LoVo (cell line): ENCODE data around the gene GCAT.

Experiments
- DNase-seq: peaks from one replicate; pipeline ENCODE4 v3.0.0-alpha.2; 2016; ENCODE audit warnings: low spot score

Gene GCAT

DNA sequence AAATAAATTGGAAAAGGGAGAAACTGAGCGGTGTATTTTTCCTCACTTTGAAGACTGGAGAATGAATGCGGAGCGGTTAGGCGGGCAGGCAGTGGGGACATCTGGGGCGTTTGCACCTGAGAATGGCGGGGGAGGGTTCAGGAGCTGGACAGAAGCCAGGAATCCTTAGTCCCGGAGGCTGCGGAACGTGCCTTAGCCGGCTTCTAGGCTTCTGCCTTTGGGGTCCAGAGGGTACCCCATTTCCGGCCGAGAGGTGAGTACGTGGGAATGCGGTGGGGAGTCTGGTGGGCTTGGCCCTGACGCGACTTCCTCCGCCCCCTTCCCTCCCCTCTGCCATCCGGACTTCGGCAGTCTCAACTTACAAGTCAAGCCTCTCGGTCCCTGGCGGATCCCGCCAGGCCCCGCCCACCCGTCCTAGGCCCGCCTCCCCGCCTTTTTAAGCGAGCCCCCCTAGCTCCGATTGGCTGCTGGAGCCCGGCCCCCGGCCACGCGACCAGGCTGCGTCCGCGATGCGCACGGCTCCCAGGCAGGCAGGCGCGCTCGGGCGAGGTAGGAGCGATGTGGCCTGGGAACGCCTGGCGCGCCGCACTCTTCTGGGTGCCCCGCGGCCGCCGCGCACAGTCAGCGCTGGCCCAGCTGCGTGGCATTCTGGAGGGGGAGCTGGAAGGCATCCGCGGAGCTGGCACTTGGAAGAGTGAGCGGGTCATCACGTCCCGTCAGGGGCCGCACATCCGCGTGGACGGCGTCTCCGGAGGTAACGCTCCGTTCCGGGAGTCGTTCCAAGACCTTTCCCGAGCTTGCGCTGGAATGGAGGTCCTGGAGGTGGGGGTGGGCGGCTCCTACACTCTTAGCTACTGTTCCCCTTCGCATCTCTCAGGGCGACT, at the start of gene GCAT:
GCAT (plus strand) TSS at position 525 of the 884 bp plus-strand sequence; CDS start at position 559, 34 bp downstream.
- DNase-seq = peak; percentile 96

- no peak for DNase-seq
Observed at GRCh38 chr22:37758694-37759093, 49.0 kb upstream of the GCAT start.

- no peak for DNase-seq
Observed at GRCh38 chr22:37759281-37759680, 48.5 kb upstream of the GCAT start.

GRCh38 chr22:37760152-37760551, 47.6 kb upstream of the GCAT start:
- DNase-seq = no peak

DNA sequence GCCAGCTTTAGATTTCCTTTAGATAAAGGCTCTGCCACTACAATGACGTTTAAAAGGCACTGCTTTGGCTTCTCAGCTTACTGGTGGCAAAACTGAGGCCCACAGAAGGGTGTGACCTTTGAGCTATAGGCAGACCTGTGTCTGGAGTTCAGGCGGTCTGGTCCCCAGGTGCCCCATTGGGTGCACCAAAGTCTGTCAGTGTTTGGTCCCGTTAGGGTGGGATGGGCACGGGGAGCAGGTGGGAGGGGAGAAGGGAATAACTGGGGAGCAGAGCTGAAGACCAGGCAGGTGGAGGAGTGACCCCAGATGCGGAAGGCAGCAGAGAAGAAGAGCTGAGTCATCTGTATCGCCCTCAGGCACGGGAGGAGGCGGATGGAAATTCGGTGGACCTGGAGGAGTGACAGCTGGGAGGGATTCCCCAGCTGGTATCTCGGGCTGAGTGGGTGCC, 45.3 kb upstream of the GCAT start:
- DNase-seq = no peak

GRCh38 chr22:37763012-37763411, 44.7 kb upstream of the GCAT start:
- DNase-seq = no peak

GRCh38 chr22:37763652-37764051, 44.1 kb upstream of the GCAT start:
- DNase-seq = no peak

- no peak for DNase-seq
Observed at GRCh38 chr22:37764622-37765021, 43.1 kb upstream of the GCAT start.

DNA sequence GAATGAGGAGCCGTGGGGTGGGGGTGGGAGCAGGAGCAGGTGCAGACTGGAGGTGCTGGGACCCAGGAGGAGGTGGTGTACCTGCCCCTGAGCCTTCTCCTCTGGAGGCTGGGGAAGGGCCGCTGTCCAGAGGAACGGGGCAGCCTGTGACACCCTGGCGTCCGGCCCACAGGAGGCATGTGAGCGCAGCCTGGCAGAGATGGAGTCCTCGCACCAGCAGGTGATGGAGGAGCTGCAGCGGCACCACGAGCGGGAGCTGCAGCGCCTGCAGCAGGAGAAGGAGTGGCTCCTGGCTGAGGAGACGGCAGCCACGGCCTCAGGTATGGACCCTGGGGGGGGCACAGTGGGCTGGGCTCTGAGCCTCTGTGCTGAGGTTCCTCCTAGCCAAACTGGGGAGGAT, 42.2 kb upstream of the GCAT start:
- no peak for DNase-seq

GRCh38 chr22:37765953-37766576, 41.7 kb upstream of the GCAT start:
- DNase-seq = no peak

DNA sequence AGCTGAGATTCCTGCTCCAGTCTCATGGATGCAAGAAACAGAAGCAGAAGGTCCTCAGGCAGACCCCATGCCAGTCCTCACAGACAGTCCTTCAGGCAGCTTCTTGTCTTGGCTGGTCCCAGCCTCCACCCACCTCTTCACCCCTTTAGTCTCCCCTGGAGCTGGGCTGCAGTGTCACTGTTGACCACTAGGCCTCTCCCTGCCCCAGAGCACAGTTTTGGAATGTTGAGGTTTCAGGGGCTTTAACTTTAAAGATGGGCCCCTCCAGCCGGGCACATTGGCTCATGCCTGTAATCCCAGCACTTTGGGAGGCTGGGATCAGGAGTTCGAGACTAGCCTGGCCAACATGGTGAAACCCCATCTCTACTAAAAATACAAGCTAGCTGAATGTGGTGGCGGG, 39.5 kb upstream of the GCAT start:
- DNase-seq = no peak

DNA sequence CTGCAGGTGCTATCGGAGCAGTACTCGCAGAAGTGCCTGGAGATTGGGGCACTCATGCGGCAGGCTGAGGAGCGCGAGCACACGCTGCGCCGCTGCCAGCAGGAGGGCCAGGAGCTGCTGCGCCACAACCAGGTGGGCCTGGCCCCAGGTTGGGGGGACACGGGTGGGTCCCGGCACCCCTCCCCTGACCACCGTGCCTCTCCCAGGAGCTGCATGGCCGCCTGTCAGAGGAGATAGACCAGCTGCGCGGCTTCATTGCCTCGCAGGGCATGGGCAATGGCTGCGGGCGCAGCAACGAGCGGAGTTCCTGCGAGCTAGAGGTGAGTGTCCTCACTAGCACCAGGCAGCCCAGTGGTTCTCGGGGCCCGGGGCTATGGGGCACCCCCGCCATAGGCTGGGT, 38.7 kb upstream of the GCAT start:
- DNase-seq = no peak

- no peak for DNase-seq
Observed at GRCh38 chr22:37771081-37771480, 36.7 kb upstream of the GCAT start.

DNA sequence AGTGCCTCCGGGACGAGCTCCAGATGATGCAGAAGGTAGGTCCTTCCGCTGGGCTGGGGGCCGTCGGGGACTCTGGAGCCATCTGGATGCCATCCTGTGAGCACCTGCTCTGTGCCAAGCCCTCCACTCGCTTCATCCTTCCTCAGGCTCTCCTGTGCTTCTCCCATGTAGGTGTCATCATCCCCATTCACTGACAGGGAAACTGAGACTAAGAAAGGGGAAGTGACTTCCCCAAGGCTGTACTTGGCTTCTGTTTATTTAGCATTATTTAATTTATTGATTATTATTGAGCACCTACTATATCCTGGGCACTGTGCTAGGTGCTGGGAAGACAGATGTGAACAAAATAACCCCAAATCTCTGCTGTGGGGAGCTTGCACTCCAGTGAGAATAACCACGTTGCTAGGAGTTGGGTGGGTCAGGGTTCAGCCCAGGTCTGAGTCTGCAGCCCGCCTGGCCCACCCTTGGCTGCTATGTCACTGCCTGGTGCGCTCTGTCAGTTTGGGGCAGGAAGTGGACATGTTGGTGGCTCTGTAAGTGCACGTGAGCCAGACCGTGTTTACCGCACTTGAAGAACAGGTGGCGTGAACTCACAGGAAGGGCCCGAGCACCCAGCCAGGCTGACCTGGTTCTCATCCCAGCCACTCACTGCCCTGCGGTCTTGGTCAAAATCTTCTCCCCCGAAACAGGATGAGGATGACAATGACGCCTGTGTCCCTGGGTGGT, 35.9 kb upstream of the GCAT start:
- DNase-seq = no peak

- DNase-seq = no peak
Observed at GRCh38 chr22:37774728-37775127, 33.0 kb upstream of the GCAT start.

DNA sequence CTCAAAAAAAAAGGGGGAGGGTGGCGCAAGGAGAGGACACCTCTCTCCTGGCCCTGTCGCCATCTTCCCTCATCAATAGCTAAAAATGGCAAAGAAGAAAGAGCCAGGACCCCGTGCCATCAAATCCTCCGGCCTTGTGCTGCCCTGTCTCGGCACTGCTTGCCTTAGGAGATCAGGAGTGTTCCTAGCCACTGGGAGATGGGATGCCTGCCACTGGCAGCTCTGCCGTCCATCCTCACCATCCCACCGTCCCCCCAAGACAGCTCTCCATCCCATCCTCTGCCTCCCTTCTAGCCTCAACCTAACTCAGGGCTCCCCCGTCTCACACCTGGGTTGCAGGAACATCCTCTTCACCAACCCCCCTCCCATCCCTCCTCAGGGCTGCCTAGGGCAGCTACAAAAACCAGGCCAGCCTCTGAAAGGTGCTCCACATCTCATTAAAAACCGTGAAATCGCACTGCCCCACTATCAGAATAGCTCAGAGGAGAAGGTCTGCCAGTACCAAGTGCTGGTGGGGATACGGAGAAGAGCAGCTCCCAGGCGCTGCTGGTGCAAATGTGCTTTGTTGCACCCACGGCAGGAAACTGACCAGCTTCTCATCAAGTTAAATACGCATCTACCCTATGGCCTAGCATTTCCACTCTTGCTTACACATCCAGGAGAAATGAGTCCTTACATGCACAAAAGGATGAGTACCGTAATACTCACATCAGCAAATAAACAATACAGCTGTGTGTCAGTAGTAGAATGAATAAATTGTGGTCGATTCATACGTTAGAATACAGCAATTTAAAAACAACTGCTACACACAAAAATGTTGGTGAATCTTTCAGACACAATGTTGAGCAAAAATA, 31.7 kb upstream of the GCAT start:
- no peak for DNase-seq

DNA sequence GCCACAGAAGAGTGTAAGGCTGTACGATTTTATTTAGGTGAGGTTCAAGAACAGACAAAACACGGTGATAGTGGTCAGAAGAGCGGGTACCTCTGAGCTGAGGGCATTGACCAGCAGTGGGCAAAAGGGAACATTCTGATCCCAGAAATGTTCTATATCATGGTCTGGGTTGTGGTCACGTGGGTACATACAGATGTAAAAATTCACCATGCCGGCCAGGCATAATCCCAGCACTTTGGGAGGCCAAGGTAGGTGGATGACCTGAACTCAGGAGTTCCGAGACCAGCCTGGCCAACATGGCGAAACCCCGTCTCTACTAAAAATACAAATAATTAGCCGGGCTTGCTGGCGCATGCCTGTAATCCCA, 31.1 kb upstream of the GCAT start:
- DNase-seq = no peak

DNA sequence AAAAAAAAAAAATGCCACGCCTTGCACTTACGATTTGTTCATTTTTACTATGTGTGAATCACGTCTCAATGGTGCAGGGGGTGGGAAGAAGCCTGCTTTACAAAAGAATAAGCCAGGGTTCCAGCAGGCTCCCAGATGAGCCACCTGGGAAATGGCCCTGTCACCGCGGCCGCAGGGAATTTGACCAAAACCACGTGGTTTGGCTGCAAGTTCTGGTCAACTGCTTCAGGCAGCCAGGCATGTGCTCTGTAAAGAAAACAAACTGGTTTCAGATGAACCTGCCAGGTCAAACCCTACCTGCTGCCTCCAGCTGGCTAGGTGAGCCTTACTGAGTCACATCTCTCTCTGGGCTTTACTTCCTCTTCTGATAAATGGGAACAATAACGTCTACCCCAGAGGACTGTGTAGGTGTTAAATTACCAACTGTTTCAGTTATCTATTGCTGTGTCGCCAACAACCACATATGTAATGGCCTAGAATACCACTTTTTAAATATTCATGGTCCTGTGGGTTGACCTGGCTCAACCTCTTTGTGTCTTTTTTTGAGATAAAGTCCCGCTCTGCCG, 30.5 kb upstream of the GCAT start:
- DNase-seq = peak; percentile 87

- DNase-seq = no peak
Observed at GRCh38 chr22:37778370-37779009, 29.2 kb upstream of the GCAT start.

GRCh38 chr22:37781434-37782059, 26.2 kb upstream of the GCAT start:
- DNase-seq = no peak
